IMR-90 (cell line): ENCODE results near the gene RTL1.

Experiments used
- CTCF ChIP-seq: conservative IDR thresholded peaks from 2 replicates; pipeline ENCODE4 v1.5.1; 2012; ENCODE audit warnings: mild to moderate bottlenecking, low read depth, low read length, improper control_type of control experiment
- MXI1 ChIP-seq: IDR thresholded peaks from 2 replicates; pipeline ENCODE4 v1.6.1; 2012; ENCODE audit warnings: low read depth, mild to moderate bottlenecking, low read length, moderate library complexity, borderline replicate concordance
- POLR2A ChIP-seq: IDR thresholded peaks from 2 replicates; pipeline ENCODE4 v1.6.1; 2012; ENCODE audit warnings: mild to moderate bottlenecking, low read depth, low read length
- RFX5 ChIP-seq: IDR thresholded peaks from 2 replicates; pipeline ENCODE4 v1.8.0; 2012; ENCODE audit warnings: low read depth, mild to moderate bottlenecking, low read length, moderate library complexity
- TF ChIP-seq, protein P1 (sequence below): fragments of 150-350 bp; IDR thresholded peaks from 2 replicates; pipeline ENCODE4 v1.6.1; 2017; ENCODE audit warnings: mild to moderate bottlenecking, antibody characterized with exemption, low read length, low read depth

DNA sequence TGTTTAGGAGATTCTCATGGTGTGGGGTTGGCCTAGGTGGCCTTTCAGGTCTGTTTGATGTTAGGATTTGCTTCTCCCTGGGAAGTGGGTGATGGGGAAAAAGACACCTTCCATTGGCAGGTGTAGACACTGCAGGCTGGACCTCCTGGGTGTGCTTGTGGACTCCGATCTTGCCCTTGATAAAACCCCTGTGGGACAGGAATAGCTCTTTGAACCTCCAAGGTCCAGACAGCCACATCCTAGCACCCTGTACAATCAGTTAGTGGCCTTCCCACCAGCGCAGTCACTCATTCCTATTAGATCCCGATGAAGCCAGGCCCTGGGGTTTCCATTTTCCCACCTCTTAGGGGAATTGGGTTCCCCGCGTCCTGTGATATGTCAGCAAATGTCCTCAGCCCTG is 49.1 kb downstream of the RTL1 start:
- TF ChIP-seq CTCF (no peak), RFX5 (no peak), POLR2A (no peak), MXI1 (no peak)
- TF ChIP-seq, protein P1, sequence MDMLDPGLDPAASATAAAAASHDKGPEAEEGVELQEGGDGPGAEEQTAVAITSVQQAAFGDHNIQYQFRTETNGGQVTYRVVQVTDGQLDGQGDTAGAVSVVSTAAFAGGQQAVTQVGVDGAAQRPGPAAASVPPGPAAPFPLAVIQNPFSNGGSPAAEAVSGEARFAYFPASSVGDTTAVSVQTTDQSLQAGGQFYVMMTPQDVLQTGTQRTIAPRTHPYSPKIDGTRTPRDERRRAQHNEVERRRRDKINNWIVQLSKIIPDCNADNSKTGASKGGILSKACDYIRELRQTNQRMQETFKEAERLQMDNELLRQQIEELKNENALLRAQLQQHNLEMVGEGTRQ: no peak
